NCI-H69 (cell line): ENCODE measurements around the gene ITPR3.
A peak's percentile ranks its signal among the peaks of the same experiment; 100 is the strongest.
"Not testable (repeated sequence)": the region's sequence is repeated elsewhere in the genome, so short reads cannot be mapped to it uniquely, and the experiment has no call there.

ENCODE experiments used
- DNase-seq: peaks from one replicate; lab custom pipeline; 2025; lab: John Stamatoyannopoulos, UW

ITPR3 gene

DNA sequence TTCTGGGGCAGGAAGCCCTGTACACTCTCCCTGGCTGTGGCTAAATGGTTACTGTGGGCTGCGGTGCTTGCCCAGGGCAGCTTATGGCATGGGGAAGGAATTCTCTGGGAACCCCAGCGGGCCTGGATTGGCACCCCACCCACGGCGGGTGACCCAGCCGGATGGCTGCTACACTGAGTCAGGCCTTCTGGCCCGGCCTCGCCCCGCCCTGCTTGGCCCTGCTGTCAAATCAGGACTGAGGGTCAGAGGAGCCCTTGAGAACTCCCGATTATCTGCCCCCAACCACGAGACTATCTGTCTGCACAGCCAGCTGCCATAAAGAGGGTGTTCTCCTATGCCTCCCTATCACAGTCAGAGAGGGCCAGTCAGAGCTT is 7.3 kb upstream of the ITPR3 start:
- DNase-seq: no peak

DNA sequence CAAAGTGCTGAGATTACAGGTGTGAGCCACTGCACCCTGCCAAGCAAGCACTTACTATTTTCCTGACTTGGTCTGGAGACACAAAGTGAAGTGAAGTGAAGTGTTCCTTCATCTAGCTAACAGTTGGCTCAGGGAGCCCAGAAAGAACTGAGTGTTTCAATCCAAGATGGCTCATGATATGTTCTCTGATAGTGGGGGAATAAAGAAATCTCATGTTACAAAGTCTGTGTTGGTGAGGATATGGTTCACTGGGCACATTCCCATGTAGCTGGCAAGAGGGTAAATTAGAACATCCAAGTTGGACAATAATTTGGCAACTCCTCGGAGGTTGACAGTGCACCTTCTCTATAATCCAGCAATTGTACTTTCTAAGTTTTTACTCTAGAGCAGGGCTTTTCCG is 5.0 kb upstream of the ITPR3 start:
- no peak for DNase-seq

DNA sequence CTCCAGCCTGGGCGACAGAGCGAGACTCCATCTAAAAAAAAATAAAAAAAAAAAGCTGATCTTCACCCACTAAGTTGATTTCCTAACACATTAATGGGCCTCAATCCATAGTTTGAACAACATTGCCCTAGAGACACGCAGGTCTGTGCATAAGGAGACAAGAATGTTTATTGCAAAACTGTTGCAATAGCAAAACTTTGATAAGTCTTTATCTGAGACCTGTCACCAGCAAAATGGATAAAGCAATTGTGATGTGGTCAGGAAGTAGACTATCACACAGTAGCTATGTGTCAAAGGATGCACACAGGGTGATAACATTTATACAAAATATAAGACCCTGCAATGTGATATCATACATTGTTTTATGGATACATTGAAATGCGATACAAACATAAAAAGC is 4.2 kb upstream of the ITPR3 start:
- no peak for DNase-seq

DNA sequence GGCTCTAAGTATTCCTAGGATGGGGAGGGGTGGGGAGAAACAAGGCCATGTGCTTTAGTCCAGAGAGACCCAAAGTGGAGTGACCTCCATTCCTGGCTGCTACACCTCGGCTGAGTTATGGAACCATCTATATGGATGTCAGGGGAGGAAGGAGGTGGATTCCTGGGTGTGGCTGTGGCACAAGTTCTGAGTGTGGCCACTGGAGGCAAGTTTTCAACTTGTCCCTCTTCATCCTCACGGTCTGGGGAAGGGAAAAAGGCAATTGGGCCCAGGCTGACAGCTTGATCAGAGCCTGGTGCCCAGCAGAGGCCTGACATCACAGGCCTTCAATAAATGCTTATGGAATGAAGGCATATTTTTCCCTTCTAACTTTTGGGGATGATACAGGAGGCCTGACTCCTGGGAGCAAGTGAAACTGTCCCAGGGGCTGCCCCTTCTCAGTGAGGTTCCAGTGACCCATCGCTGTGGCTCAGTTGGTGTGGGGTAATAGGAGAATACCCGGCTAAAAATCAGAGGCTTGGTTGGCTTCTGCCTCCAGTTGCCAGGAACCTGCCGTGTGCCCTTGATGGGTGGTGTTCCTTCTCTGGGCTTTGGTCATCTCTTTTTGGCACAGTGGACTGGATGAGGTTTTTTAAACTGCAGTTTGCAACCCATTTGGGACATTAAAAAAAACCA is 1.8 kb upstream of the ITPR3 start:
- no peak for DNase-seq

DNA sequence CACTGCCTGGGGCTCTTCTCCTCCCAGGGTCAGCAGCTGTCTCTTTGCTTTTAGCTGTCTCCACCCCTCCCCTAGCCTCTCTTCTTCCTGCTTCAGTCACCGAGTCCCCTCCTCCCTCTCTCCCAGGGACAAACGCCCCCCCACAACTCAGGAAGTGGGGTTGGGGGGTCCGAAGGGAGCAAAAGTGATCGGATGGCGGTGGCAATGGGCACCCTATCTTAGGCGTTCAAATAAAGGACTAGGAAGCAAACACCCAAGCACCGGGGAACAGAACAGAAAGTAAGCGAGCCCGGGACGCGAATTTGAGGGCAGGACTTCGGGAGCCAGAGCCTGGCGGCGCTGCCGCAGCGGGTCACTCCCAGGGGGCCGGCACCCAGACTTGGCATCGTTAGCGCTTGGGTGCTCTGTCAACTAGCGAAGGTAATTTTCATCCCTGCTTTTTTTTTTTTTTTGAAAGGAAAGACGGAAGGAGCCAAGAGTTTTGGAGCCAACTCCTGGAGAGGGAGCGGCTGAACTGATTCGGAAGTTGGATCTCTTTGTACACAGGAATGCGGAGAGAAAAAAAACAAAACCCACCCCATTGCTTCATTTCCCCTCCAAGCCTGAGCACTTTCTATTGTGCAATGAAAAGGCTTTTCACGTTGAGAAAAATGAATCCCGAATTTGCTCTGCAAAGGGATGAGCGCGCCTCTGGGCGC is 815 bp upstream of the ITPR3 start:
- DNase-seq: peak; percentile 78

DNA sequence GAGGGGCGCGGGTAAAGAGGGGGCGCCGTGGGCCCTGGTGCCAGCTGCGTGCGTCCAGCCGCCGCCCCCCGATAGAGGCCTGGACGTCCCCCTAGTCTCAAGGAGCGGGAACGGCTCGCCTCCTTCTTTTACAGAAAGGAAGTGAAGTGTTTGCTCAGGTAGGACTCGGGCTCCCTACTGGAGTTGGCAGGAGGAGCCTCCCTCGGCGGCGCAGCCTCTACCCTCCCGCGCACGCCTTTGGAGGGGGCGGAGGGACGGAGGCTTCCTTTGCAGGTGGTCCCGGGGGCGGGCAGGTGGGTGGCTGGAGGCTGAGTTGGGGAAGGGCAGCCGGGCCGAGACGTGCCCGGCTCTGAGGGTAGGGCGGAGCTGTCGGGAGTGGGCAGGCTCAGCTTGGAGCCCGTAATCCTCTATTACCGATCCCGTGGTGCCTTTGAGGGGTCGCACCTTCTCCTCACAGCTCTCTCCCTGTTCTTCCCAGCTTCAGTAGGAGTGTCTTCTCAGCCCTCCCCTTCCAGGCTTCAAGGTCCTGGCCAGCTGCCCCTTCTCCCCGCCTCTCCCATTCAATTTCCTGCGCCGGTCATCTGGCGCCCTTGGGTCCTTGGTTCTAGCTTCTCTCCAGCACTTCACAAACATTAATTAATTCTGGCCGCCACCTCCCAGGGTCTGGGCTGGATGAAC is 728 bp downstream of the ITPR3 start:
- DNase-seq: peak; percentile 93

DNA sequence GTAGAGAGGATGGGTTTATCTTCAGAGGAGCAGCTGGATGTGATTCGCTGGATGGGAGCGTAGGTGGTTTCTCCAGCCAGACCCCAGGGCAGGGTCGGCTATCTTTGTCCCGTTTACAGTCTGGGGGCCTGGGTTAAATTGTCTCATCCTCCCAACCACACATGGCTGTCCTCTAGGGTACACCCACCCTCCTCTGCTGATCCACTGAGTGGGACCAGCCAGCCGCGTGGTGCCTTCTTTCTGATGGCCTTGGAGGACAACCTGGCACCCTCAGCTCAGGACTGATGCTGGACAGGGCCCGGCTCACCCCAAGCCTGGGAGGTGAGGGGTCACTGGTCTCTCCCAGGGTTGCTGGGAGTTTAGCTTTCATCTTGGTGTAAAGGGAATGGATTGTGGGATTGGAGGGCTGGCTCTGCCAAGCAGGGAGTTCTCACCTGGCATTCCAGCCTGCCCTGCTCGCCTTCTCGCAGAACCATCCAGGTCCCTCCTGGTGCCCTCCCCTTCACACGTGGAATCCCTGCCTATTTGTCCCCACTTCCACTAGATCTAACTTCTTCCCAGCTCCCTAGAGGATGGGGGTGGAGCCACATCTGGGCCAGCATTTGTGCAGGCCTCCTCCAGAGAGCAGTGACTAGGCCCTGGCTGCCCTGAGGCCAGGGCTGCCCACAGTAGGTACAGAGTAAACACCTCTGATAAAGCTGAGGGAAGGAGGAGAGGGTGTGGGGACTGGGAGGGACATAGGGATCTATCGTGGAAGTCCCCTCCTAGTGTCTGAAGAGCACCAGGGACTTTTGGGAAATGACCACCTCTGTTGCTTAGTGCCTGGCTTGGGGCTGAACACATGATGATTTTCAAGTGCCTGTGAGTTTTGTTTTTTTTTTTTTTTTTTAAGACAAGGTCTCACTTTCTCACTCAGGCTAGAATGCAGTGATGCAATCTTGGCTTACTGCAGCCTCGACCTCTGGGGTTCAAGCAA is 1.6 kb downstream of the ITPR3 start:
- DNase-seq: peak; percentile 88

DNA sequence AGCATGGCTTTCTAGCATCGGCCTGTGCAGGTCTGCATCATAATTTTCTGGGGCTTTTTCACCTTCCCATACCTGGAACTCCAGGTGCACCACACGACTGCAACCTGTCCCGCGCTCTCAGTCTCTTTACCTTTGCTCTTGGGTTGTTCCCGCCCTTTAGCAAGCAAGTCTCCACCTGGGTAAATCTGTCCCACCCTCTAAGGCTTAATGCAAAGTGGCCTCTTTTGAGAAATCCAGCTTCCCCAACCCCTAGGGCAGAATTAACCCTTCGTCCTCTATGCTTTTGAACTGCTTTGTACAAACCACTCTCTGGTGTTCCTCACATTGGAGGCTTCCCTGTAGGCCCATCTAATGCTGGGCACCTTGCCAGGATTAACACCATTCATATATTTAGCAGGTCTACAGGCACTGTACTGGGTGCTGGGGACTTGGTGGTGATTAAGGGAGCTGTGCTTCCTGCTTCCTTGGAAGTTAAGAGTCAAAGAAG is 2.8 kb downstream of the ITPR3 start:
- peak; percentile 79 for DNase-seq

DNA sequence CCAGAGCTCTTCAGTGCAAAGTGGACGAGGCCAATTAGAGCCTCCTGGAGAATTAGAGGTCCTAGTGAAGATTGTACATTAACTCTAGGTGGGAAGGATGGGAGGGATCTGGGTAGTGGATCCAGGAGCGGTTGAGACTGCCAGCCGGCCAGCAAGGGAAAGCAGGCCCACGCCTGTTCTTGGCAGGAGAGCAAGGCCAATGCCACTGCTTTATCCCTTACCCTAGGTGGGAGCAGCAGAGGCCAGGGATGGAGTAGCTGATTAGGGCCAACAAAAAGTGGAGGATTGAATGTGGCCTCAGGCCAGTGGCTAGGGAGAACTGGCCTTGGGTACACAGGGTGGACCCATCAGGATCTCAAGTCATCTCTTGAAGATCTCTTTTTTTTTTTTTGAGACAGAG is 3.7 kb downstream of the ITPR3 start:
- no peak for DNase-seq

DNA sequence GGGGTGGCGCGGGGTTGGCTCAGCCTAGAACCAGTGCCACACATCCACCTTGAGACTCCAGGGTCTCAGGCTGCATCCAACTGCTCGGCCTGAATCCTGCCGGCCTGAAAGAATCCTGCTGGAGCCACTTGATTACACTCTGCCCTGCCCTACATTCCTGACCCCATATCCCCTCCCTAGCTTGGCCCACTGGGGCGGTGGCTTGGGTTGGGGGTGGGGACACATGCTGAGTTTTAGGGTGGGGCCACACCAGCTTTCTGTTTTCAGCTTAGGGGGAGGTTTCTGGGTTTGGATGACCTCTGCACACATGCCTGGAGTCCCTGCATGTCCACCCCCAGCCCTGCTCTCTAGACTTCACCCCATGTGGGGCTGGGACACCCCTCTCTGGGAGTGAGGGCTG is 6.8 kb downstream of the ITPR3 start:
- no peak for DNase-seq

DNA sequence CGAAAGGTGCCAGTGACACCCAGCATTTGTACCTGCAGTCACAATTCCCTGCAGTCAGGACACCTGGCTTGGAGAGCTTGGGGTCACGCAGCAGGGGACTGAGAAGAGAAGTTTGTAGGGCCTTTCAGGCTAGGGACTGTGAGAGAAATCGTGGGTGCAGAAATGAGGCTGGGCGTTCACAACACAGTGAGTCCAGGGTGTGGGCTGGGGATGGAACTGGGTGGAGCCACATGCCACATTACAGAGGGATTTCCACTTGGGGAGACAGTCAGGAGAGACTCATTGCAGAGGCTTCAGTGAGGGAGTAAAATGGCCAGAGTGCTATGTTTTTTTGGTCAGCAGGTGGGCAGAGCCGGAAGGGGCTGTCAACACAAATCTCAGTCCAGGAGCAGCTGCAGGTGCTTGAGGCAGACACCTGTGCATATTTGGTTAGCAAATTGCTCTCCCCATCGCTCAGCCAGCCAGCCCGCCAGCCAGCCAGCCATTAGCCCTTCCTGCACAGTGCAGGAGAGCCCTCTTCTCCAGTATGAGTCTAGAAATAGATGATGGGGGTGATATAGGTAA is 7.4 kb downstream of the ITPR3 start:
- DNase-seq: peak; percentile 97

DNA sequence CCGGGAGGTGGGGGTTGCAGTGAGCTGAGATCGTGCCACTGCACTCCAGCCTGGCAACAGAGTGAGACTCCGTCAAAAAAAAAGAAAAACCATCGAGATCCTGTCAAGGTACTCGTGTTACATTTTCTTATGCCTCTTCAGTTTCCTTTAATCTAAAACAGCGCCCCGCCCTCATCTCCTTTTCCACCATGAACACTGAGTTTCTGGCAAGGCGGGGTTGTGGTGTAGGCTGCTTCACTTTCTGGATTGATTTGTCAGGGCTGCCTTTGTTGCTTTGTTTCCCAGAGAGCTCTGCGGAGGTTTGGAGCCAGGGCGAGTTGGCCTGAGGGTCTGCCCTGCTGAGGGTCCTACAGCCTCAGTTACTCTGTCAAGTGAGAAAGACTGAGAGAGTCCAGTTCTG is 8.9 kb downstream of the ITPR3 start:
- DNase-seq: no peak

DNA sequence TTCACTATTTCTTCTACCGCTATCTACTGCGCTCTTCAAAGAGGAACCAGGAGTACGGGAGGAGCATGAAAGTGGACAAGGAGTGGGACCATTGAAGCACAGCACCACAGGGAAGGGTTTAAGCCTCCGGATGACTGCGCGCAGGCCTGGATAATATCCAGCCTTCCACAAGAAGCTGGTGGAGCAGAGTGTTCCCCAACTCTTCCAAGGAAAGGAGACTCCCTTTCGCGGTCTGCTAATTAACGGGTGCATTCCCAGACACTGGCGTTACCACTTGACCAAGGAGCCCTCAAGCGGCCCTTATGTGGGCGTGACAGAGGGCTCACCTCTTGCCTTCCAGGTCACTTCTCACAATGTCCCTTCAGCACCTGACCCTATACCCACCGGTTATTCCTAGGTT is 10.4 kb downstream of the ITPR3 start:
- DNase-seq: not testable (repeated sequence)

DNA sequence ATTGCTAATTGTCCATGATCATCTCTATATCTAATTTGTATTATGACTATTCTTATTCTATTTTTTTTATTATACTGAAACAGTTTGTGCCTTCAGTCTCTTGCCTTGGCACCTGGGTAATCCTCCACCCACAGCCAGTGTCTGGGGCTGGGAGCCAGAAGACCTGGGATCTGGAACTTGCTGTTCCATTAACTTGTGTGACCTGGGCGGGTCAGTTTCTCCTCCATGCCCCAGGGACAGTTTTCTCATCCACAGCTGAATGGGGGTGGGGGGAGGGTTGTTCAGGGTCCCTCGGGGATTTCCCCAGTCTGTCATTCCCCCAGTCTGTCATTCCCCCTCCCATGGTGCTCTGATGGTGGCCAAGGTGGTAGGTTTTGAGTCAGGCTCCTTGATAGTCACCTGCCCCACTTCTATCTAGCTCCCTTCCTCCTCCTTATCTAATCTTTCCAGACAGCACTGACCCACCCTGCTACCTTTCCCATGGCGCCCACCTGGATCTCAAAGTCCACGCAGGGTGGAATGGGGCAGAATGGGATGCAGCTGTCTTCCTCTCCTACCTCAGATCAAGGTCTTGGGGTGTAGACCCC is 10.9 kb downstream of the ITPR3 start:
- peak; percentile 53 for DNase-seq

DNA sequence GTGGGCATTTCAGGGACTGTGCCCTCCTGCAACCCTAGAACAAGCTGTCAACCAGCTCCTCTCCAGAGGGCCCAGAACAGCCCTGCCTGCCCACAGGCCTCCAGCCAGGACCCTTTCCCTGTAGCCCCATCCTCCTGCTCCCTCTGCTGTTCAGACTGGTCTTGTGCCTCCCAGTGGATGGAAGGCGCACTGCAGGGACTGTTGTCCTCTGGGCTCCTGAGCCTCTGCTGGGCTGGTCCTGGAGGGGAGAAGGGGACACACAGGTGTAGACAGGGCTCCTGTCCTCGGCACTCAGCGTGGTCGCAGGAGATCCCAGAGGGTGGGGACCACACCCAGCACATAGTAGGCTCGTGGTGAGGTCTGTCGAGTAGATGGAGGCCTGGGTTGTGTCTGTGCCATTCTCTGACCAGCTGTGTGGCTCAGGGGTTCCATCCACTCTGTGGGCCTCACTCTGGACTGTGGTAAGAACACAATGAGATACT is 11.5 kb downstream of the ITPR3 start:
- peak; percentile 64 for DNase-seq

DNA sequence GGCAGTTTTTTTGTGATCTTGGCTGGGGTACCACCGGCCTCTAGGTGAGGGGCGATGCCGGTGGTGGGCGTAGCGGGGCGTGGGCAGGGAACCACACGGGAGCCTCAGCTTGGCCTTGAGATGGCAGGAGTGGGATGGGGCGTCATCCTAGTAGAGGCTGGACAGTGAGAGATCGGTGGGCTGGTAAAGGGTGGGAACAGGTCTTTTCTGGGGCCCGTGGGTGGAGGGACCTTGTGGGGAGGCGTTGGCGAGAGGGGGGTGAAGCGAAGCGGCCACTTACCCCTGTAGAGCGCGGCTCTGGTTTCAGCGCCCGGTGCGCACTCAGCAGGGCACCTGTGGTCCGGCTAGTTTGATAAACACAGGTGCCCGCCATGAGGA is 12.0 kb downstream of the ITPR3 start:
- DNase-seq: no peak

DNA sequence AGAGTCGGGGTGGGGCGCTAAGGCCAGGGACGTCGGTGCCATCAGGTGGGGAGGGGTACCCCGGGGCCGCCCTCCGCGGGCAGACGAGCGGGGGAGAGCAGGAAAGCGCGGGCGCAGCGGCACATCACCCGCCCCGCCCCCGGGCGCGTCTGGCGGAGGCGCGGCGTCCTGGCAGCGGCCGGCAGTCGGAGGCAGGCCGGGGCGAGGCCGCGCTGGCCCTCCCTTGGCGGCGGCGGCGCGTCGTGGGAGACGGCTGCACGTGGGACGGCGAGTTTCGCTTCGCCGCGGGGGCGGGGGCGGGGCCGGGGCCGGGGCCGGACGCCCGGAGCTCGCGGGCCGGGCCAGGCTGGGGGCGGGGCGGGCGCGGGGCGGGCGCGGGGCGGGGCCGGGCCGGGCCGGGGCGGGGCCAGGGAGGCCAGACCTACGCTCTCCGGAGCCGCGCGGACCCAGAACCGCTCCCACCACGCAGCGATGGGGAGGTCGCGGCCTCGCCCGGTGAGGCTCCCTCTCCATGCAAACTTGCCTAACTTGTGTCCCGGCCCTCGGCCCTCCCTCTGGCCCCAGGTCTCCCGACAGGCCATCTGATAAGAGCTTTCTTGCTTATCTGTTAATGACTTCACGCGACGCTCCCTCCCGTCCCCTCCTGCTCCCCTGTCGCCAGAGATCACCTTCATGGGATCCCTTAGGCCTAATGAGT is 12.5 kb downstream of the ITPR3 start:
- DNase-seq: peak; percentile 89

DNA sequence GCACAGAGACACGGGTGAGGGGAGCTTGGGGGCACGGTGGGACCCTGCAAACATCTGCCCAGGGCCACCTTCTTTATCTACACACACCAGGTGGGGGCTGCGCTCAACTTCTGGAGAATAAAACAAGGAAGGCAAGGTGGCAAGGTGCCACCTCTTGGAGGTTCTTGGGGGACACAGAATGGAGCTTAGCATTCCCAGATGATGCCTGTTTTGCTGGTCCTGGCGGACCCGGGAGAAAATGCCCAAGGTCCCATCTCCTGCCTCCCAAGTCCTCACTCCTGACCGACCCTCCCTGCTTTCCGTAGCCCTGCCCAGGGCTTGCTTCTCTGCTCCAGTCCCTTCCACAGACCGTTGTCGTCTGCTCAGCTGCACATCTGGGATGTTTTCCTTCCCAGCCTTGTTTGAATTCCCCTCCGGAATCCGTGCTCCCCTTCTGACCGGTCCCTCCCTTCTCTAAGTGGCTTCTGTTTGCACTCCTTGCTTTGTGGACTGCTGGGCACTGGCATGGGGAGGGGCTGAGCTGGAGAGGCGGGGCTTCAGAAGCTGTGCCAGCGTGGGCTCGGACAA is 13.1 kb downstream of the ITPR3 start:
- DNase-seq: peak; percentile 66

DNA sequence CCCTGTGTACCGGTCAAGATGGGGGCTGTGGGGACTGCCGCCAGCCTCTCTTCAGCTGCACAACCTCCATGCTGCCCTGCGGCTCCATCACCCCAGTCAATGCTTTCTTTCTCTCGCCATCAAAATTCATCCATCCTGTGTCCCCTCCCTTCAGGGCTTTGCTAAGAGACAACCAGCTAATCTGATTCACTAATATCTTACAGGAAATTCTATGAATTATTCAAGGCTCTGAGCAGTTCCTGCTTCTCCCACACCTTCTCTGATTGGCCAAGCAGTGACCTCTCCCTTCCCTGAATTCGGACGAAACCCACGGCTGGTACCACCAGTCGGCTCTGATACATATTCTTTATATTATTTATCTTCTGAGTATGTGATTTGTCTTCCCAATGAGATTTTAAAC is 13.8 kb downstream of the ITPR3 start:
- DNase-seq: no peak

DNA sequence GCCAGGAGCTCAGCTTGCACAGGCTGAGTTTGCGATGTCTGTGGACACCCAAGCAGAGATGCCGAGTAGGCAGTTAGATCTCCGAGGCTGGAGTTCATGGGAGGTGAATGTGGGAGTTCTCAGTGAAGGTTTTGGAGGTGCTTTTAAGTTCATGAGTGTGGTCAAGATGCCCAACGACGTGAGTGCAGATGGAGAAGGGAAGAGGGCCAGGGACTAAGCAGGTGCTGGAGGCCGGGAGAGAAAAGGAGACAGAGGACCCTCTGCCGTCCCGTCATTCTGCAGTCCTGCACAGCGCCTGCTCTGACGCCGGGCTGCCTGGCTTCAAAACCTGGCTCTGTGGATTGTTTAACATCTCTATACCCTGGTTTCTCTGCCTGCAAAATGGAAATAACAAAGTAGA is 15.5 kb downstream of the ITPR3 start:
- no peak for DNase-seq
